Liver (tissue), 9 donors: Measurements from ENCODE around the gene KANSL2. TPM values are rescaled to one million over a fixed set of nuclear protein-coding genes. Genes with fewer than 3 reads are reported as not detected.

Source experiments
- DNase-seq: peaks from one replicate; pipeline ENCODE4 v3.0.0-alpha.2; 2017; ENCODE audit warnings: low spot score
- H3K27ac ChIP-seq, 2 donors: one replicate each; pipeline ENCODE4 v1.7.0; 2013; ENCODE audit warnings: inconsistent platforms in 2 of 2, low read length in 2 of 2, control low read depth in 1 of 2, low read depth in 1 of 2, mild to moderate bottlenecking in 1 of 2
- H3K27me3 ChIP-seq, 4 donors: one replicate each; pipeline versions ENCODE4 v1.6.1 to v1.7.0; 2013; ENCODE audit warnings: low read length in 3 of 4, inconsistent platforms in 1 of 4, mild to moderate bottlenecking in 1 of 4, moderate library complexity in 1 of 4; ENCODE audit not compliant: control insufficient read depth in 4 of 4, insufficient read depth in 4 of 4
- H3K36me3 ChIP-seq, 4 donors: one replicate each; pipeline versions ENCODE4 v1.6.1 to v1.7.0; 2013; ENCODE audit warnings: low read length in 3 of 4, mild to moderate bottlenecking in 3 of 4, low read depth in 1 of 4, moderate library complexity in 1 of 4; ENCODE audit not compliant: control insufficient read depth in 4 of 4, insufficient read depth in 3 of 4
- H3K4me1 ChIP-seq, 4 donors: one replicate each; pipeline versions ENCODE4 v1.6.1 to v1.7.0; 2013; ENCODE audit warnings: low read length in 3 of 4, mild to moderate bottlenecking in 3 of 4, moderate library complexity in 1 of 4; ENCODE audit not compliant: control insufficient read depth in 4 of 4, insufficient read depth in 4 of 4
- H3K4me3 ChIP-seq, 3 donors: one replicate each; pipeline versions ENCODE4 v1.6.1 to v1.7.0; 2013; ENCODE audit warnings: low read length in 3 of 3, control low read depth in 1 of 3, low read depth in 1 of 3, mild to moderate bottlenecking in 1 of 3
- H3K9ac ChIP-seq, 2 donors: one replicate each; pipeline ENCODE4 v1.7.0; 2013; ENCODE audit warnings: low read length in 2 of 2, mild to moderate bottlenecking in 2 of 2, moderate library complexity in 2 of 2, control low read depth in 1 of 2, low read depth in 1 of 2
- H3K9me3 ChIP-seq, 4 donors: one replicate each; pipeline versions ENCODE4 v1.6.1 to v1.7.0; 2013; ENCODE audit warnings: low read length in 3 of 4; ENCODE audit not compliant: control insufficient read depth in 4 of 4
- EGR1 ChIP-seq, 2 donors: IDR thresholded peaks; 2 replicates each; pipeline ENCODE4 v1.6.1; 2016 to 2018; ENCODE audit warnings: antibody characterized with exemption in 2 of 2, low read depth in 2 of 2
- FOXA1 ChIP-seq: IDR thresholded peaks from 2 replicates; pipeline ENCODE4 v1.6.1; 2016; ENCODE audit warnings: antibody characterized with exemption
- FOXA2 ChIP-seq: IDR thresholded peaks from 2 replicates; pipeline ENCODE4 v1.6.1; 2016; ENCODE audit warnings: antibody characterized with exemption
- HNF4A ChIP-seq, 2 donors: conservative IDR thresholded peaks; 2 replicates each; pipeline ENCODE4 v1.6.1; 2016; ENCODE audit warnings: antibody characterized with exemption in 2 of 2, mild to moderate bottlenecking in 2 of 2
- HNF4G ChIP-seq: IDR thresholded peaks from 2 replicates; pipeline ENCODE4 v1.6.1; 2016; ENCODE audit warnings: antibody characterized with exemption
- JUND ChIP-seq, 2 donors: IDR thresholded peaks; 2 replicates each; pipeline ENCODE4 v1.6.1; 2016; ENCODE audit warnings: antibody characterized with exemption in 2 of 2
- MAX ChIP-seq: IDR thresholded peaks from 2 replicates; pipeline ENCODE4 v1.6.1; 2016; ENCODE audit warnings: antibody characterized with exemption
- NR2F2 ChIP-seq: IDR thresholded peaks from 2 replicates; pipeline ENCODE4 v1.6.1; 2016; ENCODE audit warnings: antibody characterized with exemption
- RAD21 ChIP-seq, 2 donors: IDR thresholded peaks; 2 replicates each; pipeline ENCODE4 v1.6.1; 2016; ENCODE audit warnings: antibody characterized with exemption in 2 of 2, mild to moderate bottlenecking in 2 of 2
- REST ChIP-seq: IDR thresholded peaks from 2 replicates; pipeline ENCODE4 v1.6.1; 2016; ENCODE audit warnings: antibody characterized with exemption, mild to moderate bottlenecking
- RXRA ChIP-seq, 2 donors: IDR thresholded peaks; 2 replicates each; pipeline ENCODE4 v1.6.1; 2017 to 2018; ENCODE audit warnings: antibody characterized with exemption in 2 of 2, mild to moderate bottlenecking in 1 of 2
- TAF1 ChIP-seq: conservative IDR thresholded peaks from 2 replicates; pipeline ENCODE4 v1.6.1; 2016; ENCODE audit warnings: antibody characterized with exemption, mild to moderate bottlenecking
- YY1 ChIP-seq: IDR thresholded peaks from 2 replicates; pipeline ENCODE4 v1.6.1; 2016; ENCODE audit warnings: antibody characterized with exemption, mild to moderate bottlenecking
- whole genome bisulfite sequencing: extraction: QIAGEN DNeasy Blood & Tissue Kit; methylation state at CpG from one replicate; pipeline ENCODE4 v1.1.7; 2013; 5-methylcytosine and 5-hydroxymethylcytosine counted together
- polyA plus RNA-seq, 2 donors: library from polyadenylated mRNA; stranded (reverse) in 1 of 2; unstranded in 1 of 2; fragments of 200-250 nt in 1 of 2; fragments of >200 nt in 1 of 2; fragmentation: Nextera tagmentation in 1 of 2; extraction: Ambion mirVana in 1 of 2; gene quantifications; one replicate each; pipeline versions ENCODE4 v1.2.1 to v1.2.3, GENCODE V29; 2013 to 2015
- total RNA-seq, 2 donors: library from RNA; depleted of rRNA; stranded (reverse); fragments of >200 nt; gene quantifications; one replicate each; pipeline ENCODE4 v1.2.3, GENCODE V29; 2014
- TF ChIP-seq, protein P1 (sequence below): IDR thresholded peaks from 2 replicates; pipeline ENCODE4 v1.6.1; 2016; ENCODE audit warnings: antibody characterized with exemption
- TF ChIP-seq, protein P2 (sequence below): IDR thresholded peaks from 2 replicates; pipeline ENCODE4 v1.6.1; 2016; ENCODE audit warnings: antibody characterized with exemption
- donor health status: healthy.
- donor health status: healthy.
- donor health status: healthy.
- donor health status: healthy.
- donor health status: healthy.

Gene KANSL2
- total and polyA plus RNA-seq, 4 donors: 7.0 to 23.0 (median 14.8) TPM

DNA sequence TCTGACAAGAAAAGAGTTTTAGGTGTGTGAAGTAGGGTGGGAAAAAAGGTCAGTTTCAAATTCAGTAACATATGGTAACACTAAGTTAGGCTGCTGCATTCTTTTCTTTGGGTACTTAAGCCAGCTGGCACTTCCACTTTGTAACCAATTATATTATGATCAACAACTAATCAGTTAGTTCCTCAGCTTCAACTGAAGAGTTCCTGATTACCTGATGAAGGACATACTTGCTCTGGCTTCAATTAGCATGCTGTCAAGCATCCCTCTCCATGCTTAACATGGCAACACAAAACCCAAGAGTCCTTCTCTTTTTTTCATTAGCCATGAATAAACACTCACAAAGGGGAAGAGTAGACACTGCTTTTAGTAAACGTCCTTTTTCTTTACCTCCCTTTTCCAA is 6.8 kb upstream of the KANSL2 start (continued):
- no peak for TF ChIP-seq RXRA (IDR thresholded peaks at IDR 0.05)
- TF ChIP-seq, protein P1, sequence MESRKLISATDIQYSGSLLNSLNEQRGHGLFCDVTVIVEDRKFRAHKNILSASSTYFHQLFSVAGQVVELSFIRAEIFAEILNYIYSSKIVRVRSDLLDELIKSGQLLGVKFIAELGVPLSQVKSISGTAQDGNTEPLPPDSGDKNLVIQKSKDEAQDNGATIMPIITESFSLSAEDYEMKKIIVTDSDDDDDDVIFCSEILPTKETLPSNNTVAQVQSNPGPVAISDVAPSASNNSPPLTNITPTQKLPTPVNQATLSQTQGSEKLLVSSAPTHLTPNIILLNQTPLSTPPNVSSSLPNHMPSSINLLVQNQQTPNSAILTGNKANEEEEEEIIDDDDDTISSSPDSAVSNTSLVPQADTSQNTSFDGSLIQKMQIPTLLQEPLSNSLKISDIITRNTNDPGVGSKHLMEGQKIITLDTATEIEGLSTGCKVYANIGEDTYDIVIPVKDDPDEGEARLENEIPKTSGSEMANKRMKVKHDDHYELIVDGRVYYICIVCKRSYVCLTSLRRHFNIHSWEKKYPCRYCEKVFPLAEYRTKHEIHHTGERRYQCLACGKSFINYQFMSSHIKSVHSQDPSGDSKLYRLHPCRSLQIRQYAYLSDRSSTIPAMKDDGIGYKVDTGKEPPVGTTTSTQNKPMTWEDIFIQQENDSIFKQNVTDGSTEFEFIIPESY: no peak

DNA sequence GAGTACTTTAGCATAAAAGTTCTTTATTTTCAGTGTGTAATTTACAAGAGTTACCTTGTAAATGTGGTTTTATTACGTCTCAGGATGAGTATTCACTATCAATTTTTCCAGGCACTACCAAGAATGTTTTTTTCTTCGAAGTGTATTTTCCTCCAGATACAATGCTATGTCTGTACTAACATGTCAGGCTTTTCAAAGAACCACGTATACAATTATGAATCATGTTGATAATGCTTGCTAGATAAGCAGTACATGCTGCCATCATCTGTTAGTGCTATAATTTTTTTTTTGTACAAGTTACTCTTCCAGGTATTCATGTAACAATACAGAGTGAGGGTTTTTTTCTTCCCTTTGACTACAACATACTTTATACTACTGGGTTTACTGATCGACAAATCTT is 5.6 kb upstream of the KANSL2 start:
- no peak overlapping the region for H3K27ac ChIP-seq
- 94% methylated on average over 4 of the region's 4 CpGs for WGBS
- TF ChIP-seq, protein P1: no peak
- TF ChIP-seq HNF4A (conservative IDR thresholded peaks at IDR 0.05) (no peak), NR2F2 (no peak), RXRA (IDR thresholded peaks at IDR 0.05) (no peak), YY1 (no peak), MAX (no peak), FOXA1 (no peak), JUND (IDR thresholded peaks at IDR 0.05) (no peak), RAD21 (IDR thresholded peaks at IDR 0.05) (no peak), EGR1 (IDR thresholded peaks at IDR 0.05; ENCODE audit: low read depth in 2 of 2) (no peak)
- TF ChIP-seq, protein P2, sequence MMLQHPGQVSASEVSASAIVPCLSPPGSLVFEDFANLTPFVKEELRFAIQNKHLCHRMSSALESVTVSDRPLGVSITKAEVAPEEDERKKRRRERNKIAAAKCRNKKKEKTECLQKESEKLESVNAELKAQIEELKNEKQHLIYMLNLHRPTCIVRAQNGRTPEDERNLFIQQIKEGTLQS: no peak
- no peaks in the 10 kb centered on the region for H3K9me3 ChIP-seq
- H3K4me3 ChIP-seq: no peak overlapping the region
- H3K9ac ChIP-seq: no peak overlapping the region
- peaks cover 3 to 18% (median 9%) of the 10 kb centered on the region in 4 donors for H3K36me3 ChIP-seq
- no peaks in the 10 kb centered on the region for H3K27me3 ChIP-seq
- DNase-seq: no peak
- H3K4me1 ChIP-seq: peaks cover 0 to under 1% (median 0%) of the 10 kb centered on the region in 4 donors

DNA sequence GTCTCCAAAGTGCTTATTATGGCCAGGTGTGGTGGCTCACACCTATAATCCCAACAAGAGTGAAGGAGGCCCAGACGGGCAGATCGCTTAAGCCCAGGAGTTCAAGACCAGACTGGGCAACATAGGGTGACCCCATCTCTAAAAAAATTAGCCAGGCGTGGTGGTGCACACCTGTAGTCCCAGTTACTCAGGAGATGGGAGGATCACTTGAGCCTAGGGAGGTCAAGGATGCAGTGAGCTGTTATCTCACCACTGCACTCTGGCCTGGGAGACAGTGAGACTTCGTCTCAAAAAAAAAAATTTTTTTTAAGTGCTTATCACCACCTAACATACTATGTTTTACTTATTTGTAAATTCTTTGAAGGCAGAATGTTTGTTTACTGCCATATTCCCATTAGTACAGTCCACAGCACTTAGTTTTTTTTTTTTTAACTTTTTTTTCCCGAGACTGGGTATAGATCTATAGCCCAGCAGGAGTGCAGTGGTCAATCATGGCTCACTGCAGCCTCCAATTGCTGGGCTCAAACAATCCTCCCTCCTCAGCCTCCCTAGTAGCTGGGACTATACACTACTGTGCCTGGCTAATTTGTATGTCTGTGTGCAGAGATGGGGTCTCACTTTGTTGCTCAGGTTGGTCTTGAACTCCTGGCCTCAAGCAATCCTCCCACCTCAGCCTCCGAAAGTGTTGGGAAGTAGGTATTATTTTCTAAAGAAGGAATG is 4.7 kb upstream of the KANSL2 start:
- Histone ChIP-seq H3K9ac (no peak overlapping the region), H3K4me1 (peaks cover 0 to 3% (median 0%) of the 10 kb centered on the region in 4 donors), H3K36me3 (peaks cover 3 to 14% (median 6%) of the 10 kb centered on the region in 4 donors), H3K27ac (no peak overlapping the region), H3K4me3 (no peak overlapping the region), H3K27me3 (no peaks in the 10 kb centered on the region), H3K9me3 (no peaks in the 10 kb centered on the region)
- DNase-seq: no peak
- 95% methylated on average over 6 of the region's 6 CpGs for WGBS
- TF ChIP-seq HNF4G (no peak), REST (no peak), EGR1 (IDR thresholded peaks at IDR 0.05; ENCODE audit: low read depth in 2 of 2) (no peak), TAF1 (no peak), RAD21 (IDR thresholded peaks at IDR 0.05) (no peak), JUND (IDR thresholded peaks at IDR 0.05) (no peak), RXRA (IDR thresholded peaks at IDR 0.05) (no peak), HNF4A (conservative IDR thresholded peaks at IDR 0.05) (no peak), YY1 (no peak), FOXA1 (no peak), MAX (no peak), NR2F2 (no peak), FOXA2 (no peak)
- TF ChIP-seq, protein P2: no peak
- TF ChIP-seq, protein P1: no peak
